Fibroblast of skin of left quadriceps (primary cell): Measurements from ENCODE around the gene GPR156.
"Not testable (repeated sequence)": the region's sequence is repeated elsewhere in the genome, so short reads cannot be mapped to it uniquely, and the experiment has no call there.

ENCODE experiments used
- DNase-seq, 2 experiments: peaks; one replicate each; pipeline ENCODE4 v3.0.0-alpha.2; 2013; ENCODE audit warnings: low read depth in 2 of 2

GPR156 gene

DNA sequence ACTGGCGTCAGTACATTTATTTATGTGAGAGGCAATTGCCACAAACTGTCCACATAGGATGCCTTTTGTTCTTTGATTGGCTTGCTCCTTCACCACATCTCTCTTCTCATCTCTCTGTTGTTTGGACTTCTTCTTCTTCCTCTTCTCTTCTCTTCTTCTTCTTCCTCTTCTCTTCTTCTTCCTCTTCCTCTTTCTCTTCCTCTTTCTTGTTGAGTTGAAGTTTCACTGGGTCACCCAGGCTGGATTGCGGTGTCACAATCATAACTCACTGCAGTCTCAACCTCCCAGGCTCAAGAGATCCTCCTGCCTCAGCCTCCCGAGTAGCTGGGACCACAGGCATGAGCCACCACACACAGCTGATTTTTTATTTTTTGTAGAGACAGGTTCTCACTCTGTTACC, 123.1 kb downstream of the GPR156 start:
- DNase-seq: no peak

DNA sequence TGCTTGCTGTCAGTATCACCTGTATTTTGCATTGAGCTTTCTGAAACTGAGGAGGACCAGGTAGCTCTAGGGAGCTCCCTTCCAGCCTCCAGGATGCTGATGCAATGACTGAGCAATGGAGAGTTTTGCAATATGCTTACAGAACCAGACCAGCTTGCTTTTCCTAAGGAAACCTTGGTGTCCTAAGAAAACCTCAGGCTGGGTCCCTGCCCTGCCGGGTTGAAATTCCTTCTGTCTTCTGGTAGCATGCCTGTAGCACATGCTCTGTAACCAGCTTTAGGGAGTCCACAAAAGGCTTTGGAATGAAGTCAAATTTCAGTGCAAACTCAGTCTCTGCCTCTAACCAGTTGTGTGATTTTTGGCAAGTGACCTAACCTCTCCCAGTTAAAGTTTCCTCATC, 125.0 kb downstream of the GPR156 start:
- peak; percentile 100 for DNase-seq

DNA sequence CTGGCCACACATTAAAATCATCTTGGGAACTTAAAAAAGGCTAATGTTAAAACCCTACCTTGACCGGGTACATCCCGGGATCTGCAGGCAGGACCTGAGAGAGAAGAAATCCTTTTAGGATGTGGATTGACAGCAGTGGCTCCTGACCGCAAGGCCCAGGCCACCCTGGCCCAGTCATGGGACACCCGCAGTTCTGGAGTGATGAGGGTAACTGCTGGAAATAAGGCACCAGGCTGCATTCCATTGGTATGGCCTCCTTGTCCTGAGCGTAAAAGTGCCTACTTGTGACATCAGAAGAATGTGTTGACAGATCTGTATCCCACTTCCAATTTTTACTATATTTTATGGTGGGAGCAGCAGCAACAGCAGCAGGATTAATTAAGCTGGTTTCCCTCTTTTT, 127.3 kb downstream of the GPR156 start:
- DNase-seq: no peak

DNA sequence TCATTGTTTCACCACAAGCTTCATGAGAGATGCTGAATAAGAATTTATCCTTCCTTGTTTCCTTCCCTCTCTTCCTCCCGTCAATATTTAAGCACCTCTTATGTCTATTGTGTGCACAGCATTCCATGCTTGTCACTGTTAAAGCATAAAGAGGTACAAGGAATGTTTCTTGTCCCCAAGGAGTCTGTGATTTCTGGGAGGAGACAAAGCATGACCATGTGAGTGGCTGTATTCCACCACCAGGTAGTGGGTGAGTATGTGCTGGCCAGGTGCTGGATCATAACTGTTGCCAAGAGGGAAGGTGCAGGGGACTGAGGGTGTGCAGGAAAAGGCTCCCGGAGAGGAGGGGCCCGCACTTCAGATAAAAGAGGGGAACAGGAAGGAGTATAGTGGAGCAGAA, 127.9 kb downstream of the GPR156 start:
- DNase-seq: no peak

DNA sequence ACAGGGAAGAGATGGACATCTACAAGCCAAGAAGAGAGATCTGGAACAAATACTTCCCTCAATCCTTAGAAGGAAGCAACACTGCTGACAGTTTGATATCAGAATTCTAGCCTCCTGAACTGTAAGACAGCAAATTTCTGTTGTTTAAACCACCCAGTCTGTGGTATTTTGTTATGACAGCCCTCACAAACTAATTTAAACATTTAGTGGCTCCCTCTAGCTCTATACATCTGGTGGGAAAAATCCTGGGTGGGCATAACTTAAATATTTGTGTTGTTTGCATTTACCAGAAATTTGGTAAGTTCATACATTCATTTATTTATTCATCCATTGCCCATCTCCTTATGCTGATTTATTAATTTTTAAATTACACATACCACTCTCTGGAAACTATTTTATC, 128.3 kb downstream of the GPR156 start:
- DNase-seq: peak; percentile 64 to 69

DNA sequence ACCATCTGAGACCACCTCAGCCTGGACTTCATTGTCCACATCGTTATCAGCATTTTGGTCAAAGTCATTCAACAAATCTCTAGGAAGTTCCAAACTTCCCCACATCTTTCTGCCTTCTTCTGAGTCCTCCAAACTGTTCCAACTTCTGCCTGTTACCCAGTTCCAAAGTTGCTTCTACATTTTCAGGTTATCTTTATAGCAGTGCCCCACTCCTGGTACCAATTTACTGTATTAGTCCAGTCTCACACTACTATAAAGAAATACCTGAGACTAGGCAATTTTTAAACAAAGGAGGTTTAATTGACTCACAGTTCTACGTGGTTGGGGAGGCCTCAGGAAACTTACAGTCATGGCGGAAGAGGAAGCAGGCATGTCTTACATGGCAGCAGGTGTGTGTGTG, 129.3 kb downstream of the GPR156 start:
- not testable (repeated sequence) for DNase-seq

DNA sequence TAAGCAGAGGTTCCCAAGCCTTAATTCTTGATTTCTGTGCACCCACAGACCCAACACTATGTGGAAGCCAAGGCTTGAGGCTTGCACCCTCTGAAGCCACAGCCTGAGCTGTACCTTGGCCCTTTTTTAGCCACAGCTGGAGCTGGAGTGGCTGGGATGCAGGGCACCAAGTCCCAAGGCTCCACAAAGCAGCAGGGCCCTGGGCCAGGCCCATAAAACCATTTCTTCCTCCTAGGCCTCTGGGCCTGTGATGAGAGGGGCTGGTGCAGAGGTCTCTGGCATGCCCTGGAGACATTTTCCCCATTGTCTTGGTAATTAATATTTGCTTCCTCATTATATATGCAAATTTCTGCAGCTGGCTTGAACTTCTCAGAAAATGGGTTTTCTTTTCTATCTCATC, 129.9 kb downstream of the GPR156 start:
- DNase-seq: no peak

DNA sequence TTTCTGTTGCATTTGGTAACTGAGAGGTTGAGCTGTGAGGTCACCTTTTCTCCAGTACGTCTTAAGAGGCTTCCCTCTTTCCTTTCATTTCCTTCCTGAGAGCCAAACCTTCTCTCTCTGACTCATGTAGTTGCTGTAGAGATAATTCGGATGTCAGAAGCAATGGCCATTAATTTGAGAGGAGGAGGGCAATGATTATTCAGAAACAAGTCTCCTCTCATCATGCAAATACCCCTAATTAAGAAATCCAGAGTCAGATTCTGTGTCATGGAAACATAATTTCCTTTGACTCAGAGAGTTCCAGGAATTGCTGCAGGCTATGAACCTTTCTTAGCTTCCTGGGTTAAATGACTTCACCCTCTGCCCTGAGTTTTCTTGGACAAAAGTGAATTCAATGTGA, 131.7 kb downstream of the GPR156 start:
- DNase-seq: peak; percentile 64 to 66

DNA sequence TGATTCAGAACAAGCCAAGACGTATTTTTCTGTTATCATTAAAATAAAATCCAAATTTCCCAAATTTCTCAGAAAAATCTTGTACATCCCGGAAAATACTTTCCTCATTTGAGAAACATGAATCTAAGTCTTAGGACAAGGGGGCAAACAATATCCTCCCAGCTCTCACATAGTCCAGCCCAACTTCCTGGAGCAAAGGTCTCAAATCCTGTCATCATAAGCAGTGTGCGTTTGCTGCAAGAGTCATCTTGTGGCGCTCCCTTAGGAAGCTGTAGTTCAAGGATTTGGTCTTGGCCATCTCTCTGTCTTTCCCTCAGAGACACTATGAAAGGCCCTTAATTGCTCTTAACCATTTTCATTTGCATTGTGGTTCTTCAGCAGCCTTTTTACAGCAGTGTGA, 133.2 kb downstream of the GPR156 start:
- DNase-seq: no peak

DNA sequence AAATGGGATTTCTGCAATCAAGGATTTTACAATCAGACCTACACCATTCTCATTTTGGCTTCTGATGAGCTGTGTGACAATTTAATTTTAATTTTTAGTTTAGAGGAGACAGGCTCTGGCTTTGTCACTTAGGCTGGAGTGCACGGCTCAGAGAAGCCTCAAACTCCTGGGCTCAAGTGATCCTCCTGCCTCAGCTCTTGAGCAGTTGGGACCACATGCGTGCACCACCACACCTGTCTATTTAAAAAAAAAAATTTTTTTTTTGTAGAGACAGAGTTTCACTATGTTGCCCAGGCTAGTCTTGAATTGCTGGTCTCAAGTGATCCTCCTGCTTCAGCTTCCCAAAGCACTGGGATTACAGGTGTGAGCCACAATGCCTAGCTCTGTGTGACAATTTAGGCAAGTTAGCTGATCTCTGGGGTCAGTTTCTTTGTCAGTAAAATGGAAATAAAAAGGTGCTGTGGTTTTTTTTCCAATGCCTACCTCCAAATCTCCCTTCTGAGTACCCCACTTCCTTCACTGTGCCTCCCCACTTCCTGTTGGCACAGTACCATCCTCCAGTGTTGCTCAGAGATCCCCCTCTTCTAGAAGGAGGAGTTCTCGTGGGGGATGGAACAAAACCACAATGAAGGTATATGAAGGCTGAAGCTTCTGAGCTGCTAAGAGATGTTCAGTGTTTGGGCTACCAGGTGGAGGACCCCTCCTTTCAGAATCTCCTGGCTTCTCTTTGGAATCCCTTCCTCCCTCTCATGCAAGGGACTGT, 136.7 kb downstream of the GPR156 start:
- no peak for DNase-seq

DNA sequence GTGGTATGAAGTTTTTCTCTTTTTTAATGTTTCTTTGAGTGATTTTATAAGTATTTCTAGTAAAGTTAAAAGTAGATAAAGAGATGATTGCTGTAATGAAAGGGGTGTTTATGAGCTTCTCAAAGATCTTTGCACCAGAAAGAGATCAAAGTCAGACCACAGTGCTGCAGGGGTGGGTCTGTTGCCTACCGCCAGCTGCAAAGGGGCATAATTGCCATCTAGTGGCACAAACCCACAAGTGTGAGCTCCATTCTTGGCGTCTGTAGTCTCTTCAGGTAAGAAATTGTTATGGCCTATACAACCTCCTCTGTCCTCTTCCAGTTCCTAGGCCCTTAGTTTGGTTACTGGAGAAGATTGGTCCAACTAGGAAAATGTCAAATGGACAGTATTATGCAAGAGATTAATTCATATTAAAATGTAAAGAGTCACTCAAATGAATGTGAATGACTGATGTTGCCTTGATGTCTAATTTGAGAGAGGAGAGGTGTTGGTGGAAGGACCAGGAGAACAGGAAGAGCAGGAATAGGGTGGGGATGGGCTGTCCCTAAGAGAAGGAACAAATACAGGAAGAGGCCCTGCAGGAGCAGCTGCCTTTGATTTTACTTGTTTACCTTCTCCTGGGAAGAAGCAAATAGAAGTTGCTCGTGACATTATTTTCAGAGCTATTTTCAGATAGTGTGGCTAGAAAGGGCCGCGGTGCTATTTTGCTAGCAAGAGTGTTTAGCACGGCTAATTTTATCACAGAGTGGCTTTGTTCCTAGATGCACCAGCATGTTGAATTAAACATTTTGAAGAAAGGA, 137.8 kb downstream of the GPR156 start:
- DNase-seq: no peak

DNA sequence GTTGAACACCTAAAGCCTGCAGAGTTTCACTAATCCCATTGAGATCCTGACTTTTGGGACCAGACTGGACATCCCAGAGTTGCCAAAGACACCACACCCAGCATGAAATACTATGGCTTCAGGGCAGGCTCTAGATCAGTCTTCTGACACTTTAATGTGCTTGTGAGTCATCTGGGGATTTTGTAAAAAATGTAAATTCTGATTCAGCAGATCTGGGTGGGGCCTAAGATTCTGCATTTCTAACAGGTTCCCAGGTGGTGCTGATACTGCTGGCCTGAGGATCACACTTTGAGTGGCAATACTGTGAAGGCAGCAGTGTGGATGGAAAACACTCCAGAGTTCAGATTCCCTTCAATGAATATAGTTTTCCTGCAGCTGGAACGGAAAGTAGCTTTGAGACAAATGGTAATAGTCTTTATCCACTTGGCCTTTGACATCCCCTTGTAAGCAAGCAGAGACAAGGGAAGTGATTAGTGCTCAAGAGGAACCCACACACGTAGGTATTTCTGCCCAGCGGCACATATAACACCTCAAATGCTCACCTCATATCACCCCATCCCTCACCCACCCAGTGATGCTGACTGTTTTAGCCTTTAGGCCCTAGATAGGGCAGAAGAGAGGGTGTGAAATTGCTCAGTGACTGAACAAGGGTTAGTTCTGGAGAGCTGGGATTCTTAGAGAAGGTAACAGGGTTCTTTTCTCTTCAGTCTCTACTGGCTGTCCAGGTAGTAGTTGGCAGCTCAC, 139.3 kb downstream of the GPR156 start:
- peak in 1 of 2 experiments; percentile 26 for DNase-seq

DNA sequence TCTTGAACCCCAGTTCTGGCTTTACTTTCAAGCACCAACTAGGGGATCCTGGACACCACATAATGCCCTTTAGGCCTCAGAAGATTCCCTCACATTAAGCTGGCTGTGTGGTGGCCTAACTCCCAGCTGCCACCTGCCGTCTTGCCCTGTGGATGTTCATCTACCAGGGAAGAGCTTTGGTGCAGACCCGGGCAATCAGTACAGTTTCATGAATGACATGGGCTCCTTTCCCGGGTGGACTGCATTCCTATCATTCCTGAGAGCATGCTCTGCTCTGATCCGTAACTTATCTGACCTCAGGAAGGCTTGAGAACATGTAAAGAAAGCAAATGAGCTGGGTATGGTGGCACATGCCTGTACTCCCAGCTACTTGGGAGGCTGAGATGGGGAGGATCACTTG, 140.8 kb downstream of the GPR156 start:
- peak in 1 of 2 experiments; percentile 21 for DNase-seq

DNA sequence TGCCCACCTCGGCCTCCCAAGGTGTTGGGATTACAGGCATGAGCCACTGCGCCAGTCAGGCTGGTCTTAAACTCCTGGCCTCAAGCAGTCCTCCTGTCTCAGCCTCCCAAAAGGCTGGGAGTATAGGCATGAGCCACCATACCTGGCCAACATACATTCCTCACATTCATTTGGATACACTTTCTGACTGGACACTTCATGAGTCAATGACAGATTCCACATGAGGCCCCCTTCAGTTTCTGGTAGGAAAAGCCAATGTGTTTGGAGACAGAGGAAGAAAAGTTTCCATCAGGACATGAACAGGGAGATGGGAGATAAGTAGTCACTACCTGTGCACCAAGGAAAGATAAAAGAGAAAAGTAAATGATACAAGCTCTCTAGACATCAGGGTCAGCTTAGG, 141.3 kb downstream of the GPR156 start:
- no peak for DNase-seq

DNA sequence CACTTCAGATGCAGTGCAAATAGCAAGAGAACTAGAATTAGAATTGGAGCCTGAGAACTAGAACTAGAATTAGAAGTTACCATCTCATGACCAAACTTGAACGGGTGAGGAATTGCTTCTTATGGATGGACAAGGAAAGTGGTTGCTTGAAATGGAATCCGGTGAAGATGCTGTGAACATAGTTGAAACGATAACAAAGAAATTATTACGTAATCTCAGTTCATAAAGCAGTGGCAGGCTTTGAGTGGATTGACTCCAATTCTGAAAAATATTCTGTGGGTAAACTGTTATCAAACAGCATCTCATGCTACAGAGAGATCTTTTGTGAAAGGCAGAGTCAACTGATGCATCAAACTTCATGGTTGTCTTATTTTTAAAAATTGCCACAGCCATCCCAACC, 142.8 kb downstream of the GPR156 start:
- no peak for DNase-seq

DNA sequence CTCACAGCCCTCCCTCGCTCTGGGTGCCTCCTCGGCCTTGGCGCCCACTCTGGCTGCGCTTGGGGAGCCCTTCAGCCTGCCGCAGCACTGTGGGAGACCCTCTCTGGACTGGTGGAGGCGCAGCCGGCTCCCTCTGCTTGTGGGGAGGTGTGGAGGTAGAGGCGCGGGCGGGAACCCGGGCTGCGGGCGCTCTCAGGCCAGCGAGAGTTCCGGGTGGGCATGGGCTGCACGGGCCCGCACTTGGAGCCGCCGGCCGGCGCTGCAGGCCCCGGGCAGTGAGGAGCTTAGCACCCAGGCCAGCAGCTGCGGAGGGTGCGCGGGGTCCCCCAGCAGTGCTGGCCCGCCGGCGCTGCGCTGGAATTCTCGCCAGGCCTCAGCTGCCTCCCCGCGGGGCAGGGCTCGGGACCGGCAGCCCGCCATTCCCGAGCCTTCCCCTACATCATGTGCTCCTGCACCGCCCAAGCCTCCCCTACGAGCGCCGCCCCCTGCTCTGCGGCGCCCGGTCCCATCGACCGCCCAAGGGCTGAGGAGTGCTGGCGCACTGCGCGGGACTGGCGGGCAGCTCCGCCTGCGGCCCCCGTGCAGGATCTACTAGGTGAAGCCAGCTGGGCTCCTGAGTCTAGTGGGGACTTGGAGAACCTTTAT, 144.8 kb downstream of the GPR156 start:
- no peak for DNase-seq

DNA sequence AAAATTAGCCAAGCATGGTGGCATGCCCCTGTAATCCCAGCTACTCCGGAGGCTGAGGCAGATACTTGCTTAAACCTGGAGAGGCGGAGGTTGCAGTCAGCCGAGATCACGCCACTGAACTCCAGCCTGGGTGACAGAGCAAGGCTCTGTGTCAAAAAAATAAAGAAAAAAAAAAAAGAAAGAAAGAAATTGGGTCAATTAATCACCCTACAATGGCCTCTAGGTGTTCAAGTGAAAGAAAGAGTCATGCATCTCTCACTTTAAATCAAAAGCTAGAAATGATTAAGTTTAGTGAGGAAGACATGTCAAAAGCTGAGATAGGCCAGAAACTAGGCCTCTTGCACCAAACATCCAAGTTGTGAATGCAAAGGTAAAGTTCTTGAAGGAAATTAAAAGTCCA, 145.9 kb downstream of the GPR156 start:
- no peak for DNase-seq

DNA sequence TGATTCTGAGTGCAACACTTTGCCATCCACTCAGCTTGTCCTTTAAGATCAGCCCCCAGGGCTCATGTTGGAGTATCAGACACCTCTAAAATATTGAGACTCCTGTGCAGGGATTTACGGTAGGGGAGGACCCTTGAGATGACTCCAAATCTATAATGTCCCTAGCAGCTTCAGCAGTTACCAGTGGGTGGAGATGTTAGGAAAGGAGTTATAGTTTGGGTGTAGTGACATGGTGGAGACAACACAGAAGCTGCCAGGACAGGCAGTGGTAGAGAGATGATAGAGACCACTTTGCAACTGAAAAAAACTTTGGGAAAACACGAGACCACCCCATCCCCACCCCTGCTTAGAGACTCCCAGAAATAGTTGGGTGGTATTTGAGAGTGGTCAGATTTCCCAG, 147.5 kb downstream of the GPR156 start:
- DNase-seq: no peak

DNA sequence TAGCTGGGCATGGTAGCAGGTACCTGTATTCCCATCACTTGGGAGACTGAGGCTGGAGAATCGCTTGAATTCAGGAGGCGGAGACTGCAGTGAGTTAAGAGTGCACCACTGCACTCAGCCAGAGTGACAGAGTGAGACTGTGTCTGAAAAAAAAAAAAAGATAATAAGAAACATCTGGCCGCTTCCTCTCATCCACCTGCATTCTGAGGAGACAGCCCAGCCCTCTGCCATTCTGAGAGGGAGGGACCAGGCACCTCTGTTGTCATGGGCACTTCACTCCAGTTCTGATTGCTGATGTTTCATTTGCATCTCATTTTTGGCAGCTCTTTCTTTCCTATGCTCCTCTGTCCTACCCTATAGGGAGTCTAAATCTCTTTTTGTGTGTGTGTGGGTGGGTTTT, 154.4 kb downstream of the GPR156 start:
- no peak for DNase-seq

DNA sequence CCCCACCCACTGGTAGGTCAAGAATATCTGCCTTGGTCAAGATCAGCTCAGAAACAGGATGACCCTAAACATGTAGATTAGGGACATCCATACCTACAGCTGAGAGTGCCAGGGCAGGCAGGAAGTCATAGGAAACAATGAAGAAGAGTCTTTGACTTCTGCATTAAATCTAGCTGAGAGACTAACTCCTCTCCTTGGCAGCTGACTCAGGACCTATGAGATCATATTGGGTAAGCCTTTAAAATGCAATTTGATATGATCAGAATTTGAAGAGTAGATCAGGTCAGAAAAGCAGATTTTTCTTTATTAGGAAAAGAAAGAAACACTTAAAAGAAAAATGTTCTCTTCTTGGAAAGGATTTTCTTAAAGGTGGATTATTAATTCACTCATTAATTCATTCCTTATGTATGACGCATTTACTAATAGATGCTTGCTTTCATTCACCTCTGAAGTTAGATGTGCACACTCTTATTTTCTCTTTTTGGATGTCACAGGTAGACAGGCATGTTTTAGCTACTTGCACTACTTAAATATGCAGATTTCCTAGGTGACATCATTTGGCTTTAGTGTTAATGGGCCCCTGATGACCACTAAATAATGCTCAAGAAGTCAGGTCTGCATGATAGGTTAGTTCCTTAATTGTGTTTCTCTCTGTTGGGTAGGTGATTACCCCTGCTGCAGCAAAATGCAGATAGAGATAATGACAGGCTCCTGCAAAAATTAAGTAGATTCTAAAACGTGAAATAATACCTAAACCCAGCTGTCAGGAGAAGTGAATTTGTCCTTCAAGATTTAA, 155.1 kb downstream of the GPR156 start:
- peak in 1 of 2 experiments; percentile 10 for DNase-seq

DNA sequence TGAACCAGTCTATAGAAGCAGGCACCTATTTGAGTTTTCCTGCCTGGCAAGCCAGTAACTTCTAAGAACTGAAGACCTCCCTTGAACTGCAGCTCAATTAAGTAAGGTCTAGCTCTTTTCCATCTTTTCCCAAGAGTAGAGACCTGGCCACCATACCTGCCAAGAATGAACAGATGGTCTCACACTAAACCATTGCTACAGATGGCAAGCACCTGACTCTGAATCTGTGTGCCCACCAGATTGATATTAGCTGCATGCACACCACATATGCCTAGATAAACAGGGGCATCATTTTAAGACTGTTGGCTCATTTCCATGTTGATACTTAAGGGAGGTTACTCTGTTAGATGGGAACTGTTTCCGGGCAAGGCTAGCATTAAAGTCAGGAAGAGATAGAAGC, 156.0 kb downstream of the GPR156 start:
- no peak for DNase-seq
